Measurements from ENCODE around the gene ZNF497. TPM values are rescaled to one million over a fixed set of nuclear protein-coding genes. Genes with fewer than 3 reads are reported as not detected.
A peak's percentile ranks its signal among the peaks of the same experiment; 100 is the strongest.

Gene ZNF497
- total and polyA plus RNA-seq, 2 of the 13 experiments (the other 11 are each of a cell fraction or from before 2014, with no cell fraction given), result 1.5 to 1.9 TPM

DNA sequence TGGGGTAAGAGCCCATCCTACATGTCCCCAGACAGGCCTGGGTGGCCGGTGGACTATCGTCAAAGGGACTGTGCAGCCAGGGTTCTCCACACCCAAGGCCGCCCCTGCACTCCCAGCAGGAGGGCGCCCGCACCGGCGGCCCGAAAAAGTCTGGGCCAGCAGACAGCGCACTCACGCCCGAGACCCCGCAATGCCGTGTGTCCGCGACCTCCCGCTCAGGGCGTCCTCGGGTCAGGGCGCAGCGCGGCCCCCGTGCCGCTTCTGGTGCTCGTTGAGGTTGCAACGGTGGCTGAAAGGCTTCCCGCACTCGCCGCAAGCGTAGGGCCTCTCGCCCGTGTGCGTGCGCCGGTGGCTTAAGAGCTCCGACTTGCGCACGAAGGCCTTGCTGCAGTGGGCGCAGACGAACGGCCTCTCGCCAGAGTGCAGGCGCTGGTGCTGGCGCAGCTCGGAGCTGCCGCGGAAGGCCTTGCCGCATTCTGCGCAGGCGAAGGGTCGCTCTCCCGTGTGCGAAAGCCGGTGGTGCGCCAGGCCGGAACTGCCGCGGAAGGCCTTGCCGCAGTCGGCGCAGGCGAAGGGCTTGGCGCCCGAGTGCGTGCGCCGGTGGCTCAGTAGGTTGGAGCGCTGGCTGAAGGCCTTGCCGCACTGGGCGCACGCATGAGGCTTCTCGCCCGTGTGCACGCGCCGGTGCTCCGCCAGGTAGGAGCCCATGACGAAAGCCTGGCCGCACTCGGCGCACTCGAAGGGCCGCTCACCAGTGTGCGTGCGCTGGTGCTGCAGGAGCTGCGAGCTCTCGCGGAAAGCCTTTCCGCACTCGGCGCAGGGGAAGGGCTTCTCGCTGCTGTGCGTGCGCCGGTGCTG, 6.4 kb downstream of the ZNF497 start:
- Histone ChIP-seq H3K9me3 (ENCODE audit: low read length) (no peaks in the 10 kb centered on the region), H3K9ac (ENCODE audit: insufficient read depth, low read depth, low read length) (no peak overlapping the region), H3K79me2 (ENCODE audit: insufficient read depth, low read length) (no peaks in the 10 kb centered on the region), H4K20me1 (ENCODE audit: insufficient read depth, low read length) (no peaks in the 10 kb centered on the region), H3K27ac (ENCODE audit: extremely low read length, insufficient read depth, low read length) (no peak overlapping the region), H3K4me2 (ENCODE audit: low read depth, low read length) (no peak overlapping the region), H3K36me3 (replicated peaks in 1 of 2; ENCODE audit: control insufficient read depth in 1 of 2, insufficient read depth in 2 of 2, low read length in 2 of 2) (no peaks in the 10 kb centered on the region), H3K4me3 (replicated peaks in 1 of 3; ENCODE audit: insufficient read depth in 1 of 3, low read depth in 2 of 3, low read length in 3 of 3) (no peak overlapping the region), H2AFZ (ENCODE audit: low read length) (no peak overlapping the region), H3K27me3 (ENCODE audit: control insufficient read depth in 1 of 2, insufficient read depth in 2 of 2, low read length in 2 of 2) (no peaks in the 10 kb centered on the region), H3K4me1 (ENCODE audit: insufficient read depth, low read length) (peaks cover 41% of the 10 kb centered on the region)
- TF ChIP-seq, protein P1, sequence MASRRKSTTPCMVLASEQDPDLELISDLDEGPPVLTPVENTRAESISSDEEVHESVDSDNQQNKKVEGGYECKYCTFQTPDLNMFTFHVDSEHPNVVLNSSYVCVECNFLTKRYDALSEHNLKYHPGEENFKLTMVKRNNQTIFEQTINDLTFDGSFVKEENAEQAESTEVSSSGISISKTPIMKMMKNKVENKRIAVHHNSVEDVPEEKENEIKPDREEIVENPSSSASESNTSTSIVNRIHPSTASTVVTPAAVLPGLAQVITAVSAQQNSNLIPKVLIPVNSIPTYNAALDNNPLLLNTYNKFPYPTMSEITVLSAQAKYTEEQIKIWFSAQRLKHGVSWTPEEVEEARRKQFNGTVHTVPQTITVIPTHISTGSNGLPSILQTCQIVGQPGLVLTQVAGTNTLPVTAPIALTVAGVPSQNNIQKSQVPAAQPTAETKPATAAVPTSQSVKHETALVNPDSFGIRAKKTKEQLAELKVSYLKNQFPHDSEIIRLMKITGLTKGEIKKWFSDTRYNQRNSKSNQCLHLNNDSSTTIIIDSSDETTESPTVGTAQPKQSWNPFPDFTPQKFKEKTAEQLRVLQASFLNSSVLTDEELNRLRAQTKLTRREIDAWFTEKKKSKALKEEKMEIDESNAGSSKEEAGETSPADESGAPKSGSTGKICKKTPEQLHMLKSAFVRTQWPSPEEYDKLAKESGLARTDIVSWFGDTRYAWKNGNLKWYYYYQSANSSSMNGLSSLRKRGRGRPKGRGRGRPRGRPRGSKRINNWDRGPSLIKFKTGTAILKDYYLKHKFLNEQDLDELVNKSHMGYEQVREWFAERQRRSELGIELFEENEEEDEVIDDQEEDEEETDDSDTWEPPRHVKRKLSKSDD (CRISPR knock-in tag; IDR thresholded peaks at IDR 0.05; ENCODE audit: low read depth), result peak; percentile 39; the same call in 1 of the 2 replicates
- TF ChIP-seq GATAD2A (CRISPR knock-in tag; IDR thresholded peaks at IDR 0.05) (no peak), AGO2 (optimal IDR thresholded peaks at IDR 0.05; ENCODE audit: low read depth, low read length) (peak; percentile 13)
- FAIRE-seq, result no peak
- in situ Hi-C loops (cut with HindIII; ENCODE audit: extremely low pct_ligation_motif_present, low pct_unique_long_range_greater_than_20kb) (no loop called here), intact Hi-C loops (cut with micrococcal nuclease; ENCODE audit: unreplicated experiment) (no loop called here)
- no peak for ATAC-seq
- 96% methylated on average over 89 of the region's 94 CpGs for WGBS (ENCODE audit: low lambda C conversion rate)
- POLR2A ChIA-PET, result no interaction called here
- CTCF ChIA-PET (ENCODE audit: low intra/inter-chr PET ratio, low total read pairs), result no interaction called here
- DNase-seq (ENCODE audit: low spot score), result no peak
- BruUV-seq (replicated peaks), result no TSS peak

DNA sequence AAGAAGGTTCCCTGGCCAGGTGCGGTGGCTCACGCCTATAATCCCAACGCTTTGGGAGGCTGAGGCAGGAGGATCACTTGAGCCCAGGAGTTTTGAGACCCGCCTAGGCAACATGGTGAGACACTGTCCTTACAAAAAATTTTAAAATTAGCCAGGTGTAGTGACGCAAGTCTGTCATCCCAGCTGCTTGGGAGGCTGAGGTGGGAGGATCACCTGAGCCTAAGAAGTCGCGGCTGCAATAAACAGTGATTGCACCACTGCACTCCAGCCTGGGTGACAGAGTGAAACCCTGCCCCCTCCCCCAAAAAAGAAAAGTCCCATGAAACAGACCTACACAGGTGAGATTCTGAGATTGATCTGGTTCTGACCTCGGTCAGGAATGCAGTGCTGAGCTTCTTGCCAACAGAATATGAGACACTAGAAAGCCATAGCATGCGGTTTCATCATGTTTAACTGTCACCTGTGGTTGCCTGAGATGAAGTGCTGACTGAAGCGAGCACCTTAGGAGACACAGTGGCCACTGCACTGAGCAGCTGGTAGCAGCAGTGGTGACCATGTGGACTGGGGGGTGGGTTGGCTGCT, 7.2 kb downstream of the ZNF497 start:
- 76% methylated on average over 9 of the region's 10 CpGs for WGBS (ENCODE audit: low lambda C conversion rate)
- H3K4me2 ChIP-seq (ENCODE audit: low read depth, low read length), result no peak overlapping the region
- no peaks in the 10 kb centered on the region for H3K36me3 ChIP-seq (replicated peaks in 1 of 2; ENCODE audit: control insufficient read depth in 1 of 2, insufficient read depth in 2 of 2, low read length in 2 of 2)
- H3K9ac ChIP-seq (ENCODE audit: insufficient read depth, low read depth, low read length), result no peak overlapping the region
- CTCF ChIA-PET (ENCODE audit: low intra/inter-chr PET ratio, low total read pairs), result no interaction called here
- FAIRE-seq (no peak), DNase-seq (ENCODE audit: low spot score) (no peak), ATAC-seq (no peak)
- BruUV-seq (replicated peaks), result no TSS peak
- H3K79me2 ChIP-seq (ENCODE audit: insufficient read depth, low read length), result no peaks in the 10 kb centered on the region
- H3K9me3 ChIP-seq (ENCODE audit: low read length), result no peaks in the 10 kb centered on the region
- H3K27me3 ChIP-seq (ENCODE audit: control insufficient read depth in 1 of 2, insufficient read depth in 2 of 2, low read length in 2 of 2), result no peaks in the 10 kb centered on the region
- in situ Hi-C loops (cut with HindIII; ENCODE audit: extremely low pct_ligation_motif_present, low pct_unique_long_range_greater_than_20kb), result no loop called here
- no peaks in the 10 kb centered on the region for H4K20me1 ChIP-seq (ENCODE audit: insufficient read depth, low read length)
- intact Hi-C loops (cut with micrococcal nuclease; ENCODE audit: unreplicated experiment), result no loop called here
- H3K4me1 ChIP-seq (ENCODE audit: insufficient read depth, low read length), result peaks cover 37% of the 10 kb centered on the region
- no peak overlapping the region for H2AFZ ChIP-seq (ENCODE audit: low read length)
- POLR2A ChIA-PET, result no interaction called here
- no peak overlapping the region for H3K4me3 ChIP-seq (replicated peaks in 1 of 3; ENCODE audit: insufficient read depth in 1 of 3, low read depth in 2 of 3, low read length in 3 of 3)
- no peak overlapping the region for H3K27ac ChIP-seq (ENCODE audit: extremely low read length, insufficient read depth, low read length)
- no peak for TF ChIP-seq NKX3-1 (CRISPR knock-in tag; IDR thresholded peaks at IDR 0.05)
- TF ChIP-seq, protein P2, sequence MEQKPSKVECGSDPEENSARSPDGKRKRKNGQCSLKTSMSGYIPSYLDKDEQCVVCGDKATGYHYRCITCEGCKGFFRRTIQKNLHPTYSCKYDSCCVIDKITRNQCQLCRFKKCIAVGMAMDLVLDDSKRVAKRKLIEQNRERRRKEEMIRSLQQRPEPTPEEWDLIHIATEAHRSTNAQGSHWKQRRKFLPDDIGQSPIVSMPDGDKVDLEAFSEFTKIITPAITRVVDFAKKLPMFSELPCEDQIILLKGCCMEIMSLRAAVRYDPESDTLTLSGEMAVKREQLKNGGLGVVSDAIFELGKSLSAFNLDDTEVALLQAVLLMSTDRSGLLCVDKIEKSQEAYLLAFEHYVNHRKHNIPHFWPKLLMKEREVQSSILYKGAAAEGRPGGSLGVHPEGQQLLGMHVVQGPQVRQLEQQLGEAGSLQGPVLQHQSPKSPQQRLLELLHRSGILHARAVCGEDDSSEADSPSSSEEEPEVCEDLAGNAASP (CRISPR knock-in tag; IDR thresholded peaks at IDR 0.05; ENCODE audit: borderline replicate concordance), result no peak
- TF ChIP-seq ZNF614 (CRISPR knock-in tag; IDR thresholded peaks at IDR 0.05; ENCODE audit: borderline replicate concordance), result no peak
- TF ChIP-seq BHLHE40 (IDR thresholded peaks at IDR 0.05; ENCODE audit: low read length), result no peak
- TF ChIP-seq, protein P3, sequence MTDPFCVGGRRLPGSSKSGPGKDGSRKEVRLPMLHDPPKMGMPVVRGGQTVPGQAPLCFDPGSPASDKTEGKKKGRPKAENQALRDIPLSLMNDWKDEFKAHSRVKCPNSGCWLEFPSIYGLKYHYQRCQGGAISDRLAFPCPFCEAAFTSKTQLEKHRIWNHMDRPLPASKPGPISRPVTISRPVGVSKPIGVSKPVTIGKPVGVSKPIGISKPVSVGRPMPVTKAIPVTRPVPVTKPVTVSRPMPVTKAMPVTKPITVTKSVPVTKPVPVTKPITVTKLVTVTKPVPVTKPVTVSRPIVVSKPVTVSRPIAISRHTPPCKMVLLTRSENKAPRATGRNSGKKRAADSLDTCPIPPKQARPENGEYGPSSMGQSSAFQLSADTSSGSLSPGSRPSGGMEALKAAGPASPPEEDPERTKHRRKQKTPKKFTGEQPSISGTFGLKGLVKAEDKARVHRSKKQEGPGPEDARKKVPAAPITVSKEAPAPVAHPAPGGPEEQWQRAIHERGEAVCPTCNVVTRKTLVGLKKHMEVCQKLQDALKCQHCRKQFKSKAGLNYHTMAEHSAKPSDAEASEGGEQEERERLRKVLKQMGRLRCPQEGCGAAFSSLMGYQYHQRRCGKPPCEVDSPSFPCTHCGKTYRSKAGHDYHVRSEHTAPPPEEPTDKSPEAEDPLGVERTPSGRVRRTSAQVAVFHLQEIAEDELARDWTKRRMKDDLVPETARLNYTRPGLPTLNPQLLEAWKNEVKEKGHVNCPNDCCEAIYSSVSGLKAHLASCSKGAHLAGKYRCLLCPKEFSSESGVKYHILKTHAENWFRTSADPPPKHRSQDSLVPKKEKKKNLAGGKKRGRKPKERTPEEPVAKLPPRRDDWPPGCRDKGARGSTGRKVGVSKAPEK (CRISPR knock-in tag; IDR thresholded peaks at IDR 0.05; ENCODE audit: borderline replicate concordance), result no peak
- TF ChIP-seq SMYD3 (CRISPR knock-in tag; IDR thresholded peaks at IDR 0.05), result no peak
- no peak for TF ChIP-seq HNRNPH1 (optimal IDR thresholded peaks at IDR 0.05; ENCODE audit: low read depth, low read length)
